Measurements from ENCODE around the gene DPH2.

Gene DPH2

GRCh38 chr1:44012941-44013609, 43.3 kb downstream of the DPH2 start:
- DNase-seq = no peak
- in situ Hi-C loops (cut with HindIII; ENCODE audit: low pct_ligation_motif_present, low pct_unique_long_range_greater_than_20kb, low sequenced_read_pairs) = no loop called here

GRCh38 chr1:44013949-44014348, 44.1 kb downstream of the DPH2 start:
- in situ Hi-C loops (cut with HindIII; ENCODE audit: low pct_ligation_motif_present, low pct_unique_long_range_greater_than_20kb, low sequenced_read_pairs) = no loop called here
- DNase-seq = no peak

GRCh38 chr1:44014365-44015104, 44.7 kb downstream of the DPH2 start:
- in situ Hi-C loops (cut with HindIII; ENCODE audit: low pct_ligation_motif_present, low pct_unique_long_range_greater_than_20kb, low sequenced_read_pairs) = no loop called here
- no peak for DNase-seq

- no peak for DNase-seq
- in situ Hi-C loops (cut with HindIII; ENCODE audit: low pct_ligation_motif_present, low pct_unique_long_range_greater_than_20kb, low sequenced_read_pairs) = no loop called here
These were observed 45.4 kb downstream of the DPH2 start for GRCh38 chr1:44015206-44015605.

- DNase-seq = no peak
- in situ Hi-C loops (cut with HindIII; ENCODE audit: low pct_ligation_motif_present, low pct_unique_long_range_greater_than_20kb, low sequenced_read_pairs) = no loop called here
These were observed 46.5 kb downstream of the DPH2 start for GRCh38 chr1:44016041-44016889.

- no peak for DNase-seq
- in situ Hi-C loops (cut with HindIII; ENCODE audit: low pct_ligation_motif_present, low pct_unique_long_range_greater_than_20kb, low sequenced_read_pairs) = no loop called here
These were observed 47.1 kb downstream of the DPH2 start for GRCh38 chr1:44016890-44017400.

- in situ Hi-C loops (cut with HindIII; ENCODE audit: low pct_ligation_motif_present, low pct_unique_long_range_greater_than_20kb, low sequenced_read_pairs) = no loop called here
- DNase-seq = no peak
These were observed 49.7 kb downstream of the DPH2 start for GRCh38 chr1:44019466-44019948.

GRCh38 chr1:44020464-44020863, 50.7 kb downstream of the DPH2 start:
- in situ Hi-C loops (cut with HindIII; ENCODE audit: low pct_ligation_motif_present, low pct_unique_long_range_greater_than_20kb, low sequenced_read_pairs) = no loop called here
- no peak for DNase-seq

GRCh38 chr1:44021156-44021555, 51.3 kb downstream of the DPH2 start:
- DNase-seq = no peak
- in situ Hi-C loops (cut with HindIII; ENCODE audit: low pct_ligation_motif_present, low pct_unique_long_range_greater_than_20kb, low sequenced_read_pairs) = no loop called here

- in situ Hi-C loops (cut with HindIII; ENCODE audit: low pct_ligation_motif_present, low pct_unique_long_range_greater_than_20kb, low sequenced_read_pairs) = no loop called here
These were observed 51.9 kb downstream of the DPH2 start for GRCh38 chr1:44021581-44022321.

More at GRCh38 chr1:44021581-44022321, 51.9 kb downstream of the DPH2 start:
- DNase-seq = no peak

Measured in ACHN (cell line).